SK-N-SH treated with all-trans-retinoic acid at 6 μM for 48 hours (cell line): Measurements from ENCODE around the gene MCTP2.

Experiments used
- ATAC-seq: fragments of 200-7000 bp; cut with Tn5 transposase; 3 replicates; pipeline ENCODE4 v1.9.1; 2020; ENCODE audit warnings: mild to moderate bottlenecking, moderate library complexity
- ARNTL ChIP-seq: fragments of 450-650 bp; formaldehyde crosslinking; IDR thresholded peaks from 2 replicates; pipeline ENCODE4 v1.5.0; 2020; ENCODE audit warnings: low read depth, mild to moderate bottlenecking, moderate library complexity, borderline replicate concordance
- BACH2 ChIP-seq: fragments of 250-450 bp; sonication (Bioruptor Pico); IDR thresholded peaks from 2 replicates; pipeline ENCODE4 v1.9.0; 2021; ENCODE audit warnings: mild to moderate bottlenecking, borderline replicate concordance
- CSDC2 ChIP-seq: fragments of 250-450 bp; sonication (Bioruptor Pico); IDR thresholded peaks from 2 replicates; pipeline ENCODE4 v1.5.0; 2020; ENCODE audit warnings: mild to moderate bottlenecking, moderate library complexity
- ESRRG ChIP-seq: fragments of 250-450 bp; sonication (Bioruptor Pico); IDR thresholded peaks from 2 replicates; pipeline ENCODE4 v1.6.1; 2021; ENCODE audit warnings: mild to moderate bottlenecking
- GLIS3 ChIP-seq: fragments of 250-450 bp; sonication (Bioruptor Pico); IDR thresholded peaks from 2 replicates; pipeline ENCODE4 v1.5.0; 2020; ENCODE audit warnings: mild to moderate bottlenecking, moderate library complexity
- ISL1 ChIP-seq: fragments of 250-450 bp; sonication (Bioruptor Pico); IDR thresholded peaks from 2 replicates; pipeline ENCODE4 v2.1.2; 2022; ENCODE audit warnings: mild to moderate bottlenecking, moderate library complexity
- OSR1 ChIP-seq: fragments of 250-450 bp; sonication (Bioruptor Pico); IDR thresholded peaks from 2 replicates; pipeline ENCODE4 v1.8.0; 2022; ENCODE audit warnings: moderate library complexity, mild to moderate bottlenecking, inconsistent platforms
- PPARA ChIP-seq: fragments of 250-450 bp; sonication (Bioruptor Pico); IDR thresholded peaks from 2 replicates; pipeline ENCODE4 v1.5.0; 2020; ENCODE audit warnings: mild to moderate bottlenecking, borderline replicate concordance
- RARB ChIP-seq: fragments of 250-450 bp; sonication (Bioruptor Pico); IDR thresholded peaks from 2 replicates; pipeline ENCODE4 v1.8.0; 2021; ENCODE audit warnings: mild to moderate bottlenecking, moderate library complexity
- SNAI2 ChIP-seq: fragments of 250-450 bp; sonication (Bioruptor Pico); IDR thresholded peaks from 2 replicates; pipeline ENCODE4 v1.5.0; 2020; ENCODE audit warnings: mild to moderate bottlenecking, moderate library complexity
- TCF4 ChIP-seq: fragments of 250-450 bp; sonication (Bioruptor Pico); IDR thresholded peaks from 2 replicates; pipeline ENCODE4 v1.8.0; 2021; ENCODE audit warnings: mild to moderate bottlenecking, moderate library complexity, borderline replicate concordance
- TOX ChIP-seq: fragments of 250-450 bp; sonication (Bioruptor Pico); IDR thresholded peaks from 2 replicates; pipeline ENCODE4 v1.8.0; 2021; ENCODE audit warnings: mild to moderate bottlenecking, moderate library complexity, borderline replicate concordance
- ZC3H10 ChIP-seq: fragments of 250-450 bp; sonication (Bioruptor Pico); IDR thresholded peaks from 2 replicates; pipeline ENCODE4 v1.5.1; 2021; ENCODE audit warnings: mild to moderate bottlenecking, moderate library complexity
- ZFP3 ChIP-seq: fragments of 250-450 bp; sonication (Bioruptor Pico); IDR thresholded peaks from 2 replicates; pipeline ENCODE4 v1.5.0; 2020; ENCODE audit warnings: mild to moderate bottlenecking, moderate library complexity
- ZNF565 ChIP-seq: fragments of 450-650 bp; formaldehyde crosslinking; conservative IDR thresholded peaks from 2 replicates; pipeline ENCODE4 v1.5.0; 2020; ENCODE audit warnings: low read depth, mild to moderate bottlenecking, moderate library complexity
- ZNF70 ChIP-seq: fragments of 450-650 bp; formaldehyde crosslinking; IDR thresholded peaks from 2 replicates; pipeline ENCODE4 v1.5.0; 2020; ENCODE audit warnings: mild to moderate bottlenecking, moderate library complexity
- ZNF8 ChIP-seq: fragments of 450-650 bp; formaldehyde crosslinking; IDR thresholded peaks from 2 replicates; pipeline ENCODE4 v1.5.0; 2020; ENCODE audit warnings: mild to moderate bottlenecking, moderate library complexity
- TF ChIP-seq, protein P1 (sequence below): fragments of 250-450 bp; sonication (Bioruptor Pico); IDR thresholded peaks from 2 replicates; pipeline ENCODE4 v1.5.1; 2021; ENCODE audit warnings: mild to moderate bottlenecking, moderate library complexity
- TF ChIP-seq, protein P2 (sequence below): fragments of 250-450 bp; sonication (Bioruptor Pico); IDR thresholded peaks from 2 replicates; pipeline ENCODE4 v1.5.0; 2020; ENCODE audit warnings: mild to moderate bottlenecking, moderate library complexity
- TF ChIP-seq, protein P3 (sequence below): fragments of 250-450 bp; sonication (Bioruptor Pico); IDR thresholded peaks from 2 replicates; pipeline ENCODE4 v1.8.0; 2020; ENCODE audit warnings: mild to moderate bottlenecking, moderate library complexity, borderline replicate concordance

MCTP2 gene

DNA sequence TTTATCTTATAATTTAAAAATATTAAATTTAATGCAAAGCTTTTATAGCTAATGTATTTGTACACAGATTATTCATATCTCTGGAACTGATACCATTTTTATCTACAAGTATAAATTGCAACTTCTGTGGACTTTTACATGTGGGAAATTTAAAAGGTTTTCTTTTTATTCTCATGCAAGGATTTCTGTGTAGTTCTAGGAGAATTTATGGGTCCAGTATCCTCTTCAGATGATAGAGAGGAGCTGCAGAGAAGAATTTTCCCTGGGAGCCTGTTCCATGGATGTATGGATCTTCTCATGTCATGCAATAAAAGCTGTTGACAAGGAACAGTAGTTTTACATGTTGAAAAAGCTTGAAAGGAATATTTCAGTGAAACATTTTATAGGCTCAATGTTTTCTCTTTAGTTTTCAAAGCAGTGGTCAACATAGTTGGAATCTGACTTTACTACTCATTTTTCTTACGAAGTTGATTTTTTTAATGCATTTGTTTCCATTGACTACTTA, 119.7 kb downstream of the MCTP2 start:
- no peak for ATAC-seq
- TF ChIP-seq TOX (CRISPR knock-in tag) (no peak), ZNF8 (CRISPR knock-in tag) (no peak), CSDC2 (CRISPR knock-in tag) (no peak), ISL1 (no peak), ZNF565 (CRISPR knock-in tag) (no peak), SNAI2 (CRISPR knock-in tag) (no peak), ARNTL (CRISPR knock-in tag) (no peak), PPARA (CRISPR knock-in tag) (no peak), TCF4 (CRISPR knock-in tag) (no peak), ZNF70 (no peak), ZFP3 (no peak), ESRRG (CRISPR knock-in tag) (no peak), GLIS3 (CRISPR knock-in tag) (no peak), RARB (no peak), BACH2 (CRISPR knock-in tag) (no peak), ZC3H10 (CRISPR knock-in tag) (no peak)
- TF ChIP-seq, protein P1, sequence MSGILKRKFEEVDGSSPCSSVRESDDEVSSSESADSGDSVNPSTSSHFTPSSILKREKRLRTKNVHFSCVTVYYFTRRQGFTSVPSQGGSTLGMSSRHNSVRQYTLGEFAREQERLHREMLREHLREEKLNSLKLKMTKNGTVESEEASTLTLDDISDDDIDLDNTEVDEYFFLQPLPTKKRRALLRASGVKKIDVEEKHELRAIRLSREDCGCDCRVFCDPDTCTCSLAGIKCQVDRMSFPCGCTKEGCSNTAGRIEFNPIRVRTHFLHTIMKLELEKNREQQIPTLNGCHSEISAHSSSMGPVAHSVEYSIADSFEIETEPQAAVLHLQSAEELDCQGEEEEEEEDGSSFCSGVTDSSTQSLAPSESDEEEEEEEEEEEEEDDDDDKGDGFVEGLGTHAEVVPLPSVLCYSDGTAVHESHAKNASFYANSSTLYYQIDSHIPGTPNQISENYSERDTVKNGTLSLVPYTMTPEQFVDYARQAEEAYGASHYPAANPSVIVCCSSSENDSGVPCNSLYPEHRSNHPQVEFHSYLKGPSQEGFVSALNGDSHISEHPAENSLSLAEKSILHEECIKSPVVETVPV: no peak
- TF ChIP-seq, protein P2, sequence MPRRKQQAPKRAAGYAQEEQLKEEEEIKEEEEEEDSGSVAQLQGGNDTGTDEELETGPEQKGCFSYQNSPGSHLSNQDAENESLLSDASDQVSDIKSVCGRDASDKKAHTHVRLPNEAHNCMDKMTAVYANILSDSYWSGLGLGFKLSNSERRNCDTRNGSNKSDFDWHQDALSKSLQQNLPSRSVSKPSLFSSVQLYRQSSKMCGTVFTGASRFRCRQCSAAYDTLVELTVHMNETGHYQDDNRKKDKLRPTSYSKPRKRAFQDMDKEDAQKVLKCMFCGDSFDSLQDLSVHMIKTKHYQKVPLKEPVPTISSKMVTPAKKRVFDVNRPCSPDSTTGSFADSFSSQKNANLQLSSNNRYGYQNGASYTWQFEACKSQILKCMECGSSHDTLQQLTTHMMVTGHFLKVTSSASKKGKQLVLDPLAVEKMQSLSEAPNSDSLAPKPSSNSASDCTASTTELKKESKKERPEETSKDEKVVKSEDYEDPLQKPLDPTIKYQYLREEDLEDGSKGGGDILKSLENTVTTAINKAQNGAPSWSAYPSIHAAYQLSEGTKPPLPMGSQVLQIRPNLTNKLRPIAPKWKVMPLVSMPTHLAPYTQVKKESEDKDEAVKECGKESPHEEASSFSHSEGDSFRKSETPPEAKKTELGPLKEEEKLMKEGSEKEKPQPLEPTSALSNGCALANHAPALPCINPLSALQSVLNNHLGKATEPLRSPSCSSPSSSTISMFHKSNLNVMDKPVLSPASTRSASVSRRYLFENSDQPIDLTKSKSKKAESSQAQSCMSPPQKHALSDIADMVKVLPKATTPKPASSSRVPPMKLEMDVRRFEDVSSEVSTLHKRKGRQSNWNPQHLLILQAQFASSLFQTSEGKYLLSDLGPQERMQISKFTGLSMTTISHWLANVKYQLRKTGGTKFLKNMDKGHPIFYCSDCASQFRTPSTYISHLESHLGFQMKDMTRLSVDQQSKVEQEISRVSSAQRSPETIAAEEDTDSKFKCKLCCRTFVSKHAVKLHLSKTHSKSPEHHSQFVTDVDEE (CRISPR knock-in tag): no peak
- TF ChIP-seq, protein P3, sequence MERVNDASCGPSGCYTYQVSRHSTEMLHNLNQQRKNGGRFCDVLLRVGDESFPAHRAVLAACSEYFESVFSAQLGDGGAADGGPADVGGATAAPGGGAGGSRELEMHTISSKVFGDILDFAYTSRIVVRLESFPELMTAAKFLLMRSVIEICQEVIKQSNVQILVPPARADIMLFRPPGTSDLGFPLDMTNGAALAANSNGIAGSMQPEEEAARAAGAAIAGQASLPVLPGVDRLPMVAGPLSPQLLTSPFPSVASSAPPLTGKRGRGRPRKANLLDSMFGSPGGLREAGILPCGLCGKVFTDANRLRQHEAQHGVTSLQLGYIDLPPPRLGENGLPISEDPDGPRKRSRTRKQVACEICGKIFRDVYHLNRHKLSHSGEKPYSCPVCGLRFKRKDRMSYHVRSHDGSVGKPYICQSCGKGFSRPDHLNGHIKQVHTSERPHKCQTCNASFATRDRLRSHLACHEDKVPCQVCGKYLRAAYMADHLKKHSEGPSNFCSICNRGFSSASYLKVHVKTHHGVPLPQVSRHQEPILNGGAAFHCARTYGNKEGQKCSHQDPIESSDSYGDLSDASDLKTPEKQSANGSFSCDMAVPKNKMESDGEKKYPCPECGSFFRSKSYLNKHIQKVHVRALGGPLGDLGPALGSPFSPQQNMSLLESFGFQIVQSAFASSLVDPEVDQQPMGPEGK (CRISPR knock-in tag): no peak
- TF ChIP-seq, all 23 proteins: peak for 0

DNA sequence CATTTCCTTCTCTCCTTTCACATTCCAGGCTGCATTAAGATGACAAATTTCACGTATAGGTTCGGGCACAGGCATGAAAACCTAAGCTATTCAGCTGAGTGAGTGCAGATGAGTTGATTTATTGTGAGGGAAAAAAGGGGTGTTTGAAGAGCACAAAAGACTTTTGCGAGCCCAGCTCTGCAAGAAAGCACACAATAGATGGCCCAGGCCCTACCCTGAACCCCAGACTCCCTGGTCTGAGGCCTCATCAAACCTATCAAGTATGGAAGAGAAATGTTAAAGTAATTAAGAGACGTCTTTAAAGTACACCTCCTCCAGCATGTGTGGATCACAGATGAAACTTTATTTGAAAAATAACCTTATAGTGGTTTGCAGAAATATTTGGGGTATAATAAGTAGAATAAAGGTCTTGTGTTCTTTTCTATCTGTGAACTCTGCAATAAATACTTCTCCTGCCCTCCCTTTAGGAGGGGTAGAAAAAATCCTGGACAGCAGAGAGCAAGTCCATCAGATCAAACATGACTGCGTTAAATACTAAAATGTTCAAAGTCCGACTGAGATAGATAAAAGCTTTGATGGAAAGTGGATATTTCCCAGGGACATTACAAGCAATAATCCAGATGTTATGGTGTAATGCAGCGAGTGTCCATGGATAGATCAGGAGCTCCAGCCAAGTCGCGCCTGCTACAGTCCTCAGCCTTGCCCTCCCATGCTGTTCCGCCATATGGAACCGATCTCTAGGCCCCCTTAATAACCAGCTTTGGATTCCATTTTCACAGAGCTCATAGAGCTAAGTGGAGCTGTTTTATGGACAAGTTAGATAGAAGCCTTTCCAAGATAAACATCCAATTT, 121.5 kb downstream of the MCTP2 start:
- no peak for TF ChIP-seq CSDC2 (CRISPR knock-in tag)
- no peak for TF ChIP-seq OSR1 (CRISPR knock-in tag)
- no peak for TF ChIP-seq ARNTL (CRISPR knock-in tag)
- no peak for TF ChIP-seq TCF4 (CRISPR knock-in tag)
- TF ChIP-seq PPARA (CRISPR knock-in tag): no peak
- TF ChIP-seq, protein P3 (CRISPR knock-in tag): no peak
- no peak for TF ChIP-seq ZNF8 (CRISPR knock-in tag)
- TF ChIP-seq, protein P2 (CRISPR knock-in tag): no peak
- TF ChIP-seq RARB: no peak
- no peak for ATAC-seq
